ENCODE data around the gene RPL23. TPM values are rescaled to one million over a fixed set of nuclear protein-coding genes. Genes with fewer than 3 reads are reported as not detected.

RPL23 gene
- total RNA-seq, 1 experiment from 2014 or later = 1,333 TPM

DNA sequence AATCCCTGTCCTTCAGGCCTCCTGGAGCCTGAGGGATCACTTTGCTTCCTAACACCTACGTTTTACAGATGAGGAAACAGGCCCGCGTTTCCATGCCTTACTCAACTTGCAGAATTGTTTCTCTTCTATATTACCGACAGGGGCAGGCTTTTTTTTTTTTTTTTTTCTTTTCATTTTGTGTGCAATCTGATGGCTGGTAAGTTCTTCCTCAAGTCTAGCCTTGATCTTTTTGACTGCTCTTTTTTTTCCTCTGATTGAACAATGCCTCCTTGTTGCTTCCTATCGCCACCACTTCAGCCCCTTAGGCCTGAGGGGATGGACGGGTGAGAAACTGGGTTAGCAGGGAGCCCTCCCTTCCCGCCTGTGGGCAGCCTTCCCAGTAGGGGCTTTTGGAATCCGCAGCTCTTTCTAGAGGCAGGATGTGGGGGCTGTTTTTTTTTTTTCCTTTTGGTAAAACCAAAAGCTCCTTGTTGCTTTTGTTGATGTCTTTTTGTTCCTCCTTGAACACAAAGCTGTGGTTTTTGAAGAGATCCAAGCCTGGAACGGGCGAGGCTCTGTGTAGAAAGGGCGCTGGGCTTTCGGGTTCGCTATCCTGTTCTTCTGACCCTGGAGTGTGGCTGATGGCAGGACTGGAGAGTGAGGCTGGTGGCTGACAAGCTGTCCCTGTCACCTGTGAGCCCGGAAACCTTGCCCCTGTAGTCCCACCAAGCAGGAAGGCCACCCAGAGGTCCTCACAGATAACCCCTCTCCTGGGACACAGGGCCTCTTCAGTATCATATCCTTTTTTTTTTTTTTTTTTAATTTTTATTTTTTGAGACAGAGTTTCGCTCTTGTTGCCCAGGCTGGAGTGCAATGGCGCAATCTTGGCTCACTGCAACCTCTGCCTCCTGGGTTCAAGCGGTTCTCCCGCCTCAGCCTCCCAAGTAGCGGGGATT, 30.3 kb upstream of the RPL23 start:
- DNase-seq (ENCODE audit: low read depth) = peak; percentile 85

DNA sequence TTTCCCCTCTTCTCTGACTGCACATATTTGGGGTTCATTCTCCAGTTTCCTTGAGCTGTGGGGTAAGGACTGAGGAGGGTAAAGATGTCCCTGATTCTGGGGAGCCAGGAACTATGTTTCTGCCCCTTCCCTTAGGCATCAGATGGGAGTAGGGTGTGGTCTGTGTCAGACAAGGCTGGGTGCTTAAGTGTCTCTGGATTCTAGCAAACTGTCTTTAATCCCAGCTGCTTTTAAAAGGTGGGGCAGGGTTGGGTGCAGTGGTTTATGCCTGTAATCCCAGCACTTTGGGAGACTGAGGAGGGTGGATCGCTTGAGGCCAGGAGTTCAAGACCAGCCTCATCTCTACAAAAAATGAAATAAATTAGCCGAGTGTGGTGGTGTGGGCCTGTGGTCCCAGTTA, 29.3 kb upstream of the RPL23 start:
- DNase-seq (ENCODE audit: low read depth) = no peak

DNA sequence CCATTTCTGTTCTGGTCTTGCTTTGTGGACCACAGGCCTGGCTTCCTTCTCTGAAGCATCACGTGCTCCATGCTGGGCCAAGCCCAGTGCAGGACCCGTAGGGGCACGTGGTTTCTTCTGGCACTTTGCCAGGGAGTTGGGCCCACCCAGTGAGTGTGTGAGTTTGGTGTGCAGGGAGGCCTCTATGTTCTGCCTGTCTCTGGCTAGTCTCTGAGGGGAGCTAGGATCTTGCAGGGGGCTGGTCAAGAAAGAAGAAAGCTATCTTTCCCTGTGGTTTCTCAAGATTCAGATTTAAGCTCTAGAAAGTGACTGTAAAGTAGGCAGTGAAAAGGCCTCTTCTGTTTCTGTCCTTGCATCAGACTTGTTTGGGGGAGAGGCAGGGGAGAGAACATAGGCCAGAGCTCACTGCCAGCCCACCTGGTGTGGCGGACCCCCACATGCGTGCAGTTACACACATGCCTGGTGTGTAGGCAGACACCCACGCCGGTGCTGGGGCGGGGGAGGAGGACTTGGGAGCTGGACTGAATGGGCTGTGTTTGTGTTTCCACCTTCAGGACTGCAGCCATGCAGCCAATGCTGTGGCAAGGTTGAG, 28.2 kb upstream of the RPL23 start:
- peak; percentile 34 for DNase-seq (ENCODE audit: low read depth)

DNA sequence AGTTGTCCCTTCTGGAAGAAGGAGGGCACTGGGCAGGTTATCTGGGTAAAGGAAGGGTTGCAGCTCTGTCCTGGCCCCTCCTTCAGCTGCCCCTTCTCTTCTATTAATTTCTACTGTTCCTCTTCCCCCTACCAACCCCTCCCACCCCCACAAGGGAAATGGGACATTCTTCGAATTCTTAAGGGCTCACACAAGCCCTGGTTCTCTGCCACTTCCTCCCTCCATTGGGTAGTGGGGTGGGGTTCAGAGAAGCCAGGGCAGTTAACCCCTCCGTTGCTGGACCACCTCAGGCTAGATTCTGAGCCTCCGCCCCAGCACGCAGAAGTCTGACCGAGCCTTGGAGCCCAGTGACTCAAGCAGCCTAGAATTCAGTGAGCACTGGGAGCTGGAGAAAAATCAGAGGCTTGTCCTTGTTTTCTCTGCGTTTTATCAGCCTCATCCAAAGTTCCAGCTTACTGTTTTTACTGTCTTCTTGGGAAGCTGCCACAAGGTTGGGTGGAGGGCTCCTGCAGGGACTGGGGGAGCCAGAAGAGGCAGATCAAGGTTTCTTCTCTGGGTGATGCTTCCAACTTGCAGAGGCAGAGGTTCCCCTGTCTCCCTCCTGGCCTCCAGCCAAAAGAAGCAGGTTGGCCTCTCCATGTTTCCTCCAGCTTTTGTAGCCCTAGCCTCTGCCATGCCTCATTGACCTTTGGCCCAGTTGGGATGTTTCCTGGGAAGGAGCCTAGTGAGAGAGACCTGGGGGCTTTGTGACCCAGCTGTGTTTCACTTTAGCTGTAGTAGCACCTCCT, 26.6 kb upstream of the RPL23 start:
- DNase-seq (ENCODE audit: low read depth) = peak; percentile 88

DNA sequence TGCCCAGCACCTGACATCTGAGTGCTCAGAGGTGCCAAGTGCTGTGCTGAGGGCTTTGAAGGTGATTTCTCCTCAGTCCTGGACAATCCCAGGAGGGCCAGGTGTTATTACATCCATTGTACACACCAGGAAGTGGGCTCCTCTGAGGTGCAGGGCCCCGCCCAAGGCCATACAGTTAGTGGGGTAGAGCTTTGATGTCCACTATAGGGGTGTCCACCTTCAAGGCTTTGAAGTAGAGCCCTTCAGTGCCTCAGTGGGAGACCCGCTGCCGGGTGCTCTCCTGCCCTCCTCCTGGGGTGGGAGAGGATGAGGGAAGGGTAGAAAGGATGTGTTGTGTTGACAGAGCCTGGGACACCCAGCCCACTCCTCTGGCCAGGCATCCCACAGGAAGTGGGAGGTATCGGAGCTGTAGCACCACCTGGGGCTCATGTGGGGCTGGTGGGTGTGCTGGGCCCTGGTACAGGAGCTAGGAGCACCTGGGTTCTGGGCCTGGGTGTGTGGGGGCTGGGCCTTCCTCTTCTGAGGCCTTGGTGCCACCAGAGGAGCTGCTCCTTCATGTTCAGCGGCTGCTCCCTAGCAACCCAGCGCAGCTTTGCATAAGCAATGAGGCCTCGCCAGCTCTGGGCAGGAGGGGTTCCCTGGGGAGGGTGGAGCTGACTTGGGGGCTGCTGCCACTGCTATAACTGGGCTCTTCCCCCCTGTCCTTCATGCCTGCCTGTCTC, 23.8 kb upstream of the RPL23 start:
- no peak for DNase-seq (ENCODE audit: low read depth)

DNA sequence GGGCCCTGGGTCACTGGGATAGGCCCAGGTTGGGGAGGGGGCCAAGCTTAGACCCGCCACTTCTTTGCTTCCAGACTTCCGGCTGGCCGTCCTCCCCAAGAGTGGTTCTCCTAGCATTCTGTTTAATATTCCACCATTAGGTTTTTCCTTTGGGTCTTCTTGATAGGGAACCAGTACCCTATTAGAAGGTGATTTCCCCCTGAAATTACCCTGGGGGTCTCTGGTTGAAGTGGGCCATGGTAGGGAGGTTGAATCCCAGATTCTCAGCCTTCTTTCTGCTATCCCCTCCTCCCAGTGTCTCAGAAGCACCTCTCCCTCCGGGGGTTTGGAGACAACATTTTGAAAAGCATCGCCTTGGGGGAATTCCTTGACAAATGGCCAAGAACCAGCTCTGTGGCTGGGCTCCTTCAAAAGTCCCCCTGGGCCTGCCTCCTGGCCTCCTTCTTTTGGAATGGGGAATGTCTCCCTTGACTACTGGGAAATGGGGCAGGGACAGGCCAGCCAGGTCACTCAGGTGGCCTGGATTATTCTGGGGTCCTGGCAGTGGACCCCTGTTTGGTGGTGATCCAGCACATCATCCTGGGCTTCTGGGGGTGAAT, 22.1 kb upstream of the RPL23 start:
- DNase-seq (ENCODE audit: low read depth) = peak; percentile 61

DNA sequence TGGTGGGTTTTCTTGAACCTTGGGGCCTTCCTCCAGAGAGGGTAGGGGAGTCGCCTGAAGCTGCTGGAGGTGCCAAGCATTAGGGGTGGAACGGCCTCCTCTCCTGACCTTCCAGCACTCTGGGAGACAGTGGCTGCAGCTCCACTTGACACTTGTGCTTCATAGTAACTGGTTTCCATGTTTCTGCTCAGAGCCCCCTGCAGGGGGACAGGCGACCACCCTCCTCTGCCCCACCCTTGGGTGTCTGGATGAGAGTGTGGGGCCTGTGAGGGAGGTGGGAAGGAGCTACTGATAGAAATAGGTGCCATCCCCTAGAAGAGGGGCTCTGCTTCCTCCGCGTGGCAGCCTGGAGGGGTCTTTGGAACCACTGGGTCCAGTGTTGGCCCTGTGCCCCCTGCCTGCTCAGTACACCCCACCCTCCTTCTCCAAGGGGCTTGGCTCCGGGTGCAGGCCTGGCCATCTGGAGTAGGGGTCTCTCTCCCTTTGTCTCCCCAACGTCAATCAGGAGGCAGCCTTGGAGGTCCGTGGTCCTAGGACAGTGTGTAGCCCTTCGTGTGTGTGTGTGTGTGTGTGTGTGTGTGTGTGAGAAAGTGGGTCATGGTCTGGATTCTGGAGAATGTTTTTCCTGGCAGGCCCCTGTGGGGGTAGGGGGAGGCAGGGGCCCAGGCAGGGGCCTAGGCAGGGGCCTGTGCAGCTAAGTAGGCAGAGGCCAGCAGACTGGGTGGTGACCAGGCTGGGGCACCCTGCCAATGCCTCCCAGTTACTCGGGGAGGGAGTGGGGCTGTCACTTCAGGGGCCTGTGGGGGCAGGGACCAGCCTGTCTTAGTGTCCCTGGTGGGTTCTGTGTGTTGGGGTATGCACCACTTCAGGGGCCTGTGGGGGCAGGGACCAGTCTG, 21.2 kb upstream of the RPL23 start:
- no peak for DNase-seq (ENCODE audit: low read depth)

DNA sequence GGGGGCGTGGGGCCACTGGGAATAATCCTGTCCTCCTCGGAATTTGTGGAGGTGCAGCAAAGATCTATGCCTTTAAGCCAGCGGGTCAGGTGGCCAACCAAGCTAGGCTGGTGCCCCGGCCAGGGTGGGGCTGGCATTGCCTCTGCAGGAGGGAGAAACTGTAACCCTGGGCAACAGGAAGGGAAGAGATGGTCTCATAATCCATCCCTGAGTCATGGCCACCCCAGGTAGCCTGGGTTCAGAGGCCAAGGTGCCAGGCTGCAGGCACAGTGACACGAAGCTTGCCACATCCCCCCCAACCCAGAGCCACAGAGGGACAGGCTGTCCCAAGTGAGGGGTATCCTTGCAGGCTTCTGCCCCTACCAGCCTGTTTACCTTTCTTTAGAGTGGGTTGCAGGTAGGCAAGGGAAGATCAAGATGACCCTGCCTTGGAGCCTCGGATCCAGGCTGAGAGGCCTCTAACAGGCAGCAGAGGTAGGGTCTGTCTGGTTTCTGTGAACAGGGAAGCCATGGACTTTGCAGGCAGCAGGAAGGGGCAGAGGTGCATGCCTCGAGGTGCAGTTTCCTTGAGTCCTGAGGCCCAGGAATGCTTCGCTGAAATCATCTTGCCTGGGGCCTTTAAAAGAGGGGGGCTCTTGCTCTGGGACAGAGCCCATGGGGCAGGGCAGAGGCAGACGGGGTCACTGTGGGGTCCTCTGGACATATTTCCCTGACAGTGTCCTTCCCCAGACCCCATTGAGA, 20.3 kb upstream of the RPL23 start:
- DNase-seq (ENCODE audit: low read depth) = no peak

DNA sequence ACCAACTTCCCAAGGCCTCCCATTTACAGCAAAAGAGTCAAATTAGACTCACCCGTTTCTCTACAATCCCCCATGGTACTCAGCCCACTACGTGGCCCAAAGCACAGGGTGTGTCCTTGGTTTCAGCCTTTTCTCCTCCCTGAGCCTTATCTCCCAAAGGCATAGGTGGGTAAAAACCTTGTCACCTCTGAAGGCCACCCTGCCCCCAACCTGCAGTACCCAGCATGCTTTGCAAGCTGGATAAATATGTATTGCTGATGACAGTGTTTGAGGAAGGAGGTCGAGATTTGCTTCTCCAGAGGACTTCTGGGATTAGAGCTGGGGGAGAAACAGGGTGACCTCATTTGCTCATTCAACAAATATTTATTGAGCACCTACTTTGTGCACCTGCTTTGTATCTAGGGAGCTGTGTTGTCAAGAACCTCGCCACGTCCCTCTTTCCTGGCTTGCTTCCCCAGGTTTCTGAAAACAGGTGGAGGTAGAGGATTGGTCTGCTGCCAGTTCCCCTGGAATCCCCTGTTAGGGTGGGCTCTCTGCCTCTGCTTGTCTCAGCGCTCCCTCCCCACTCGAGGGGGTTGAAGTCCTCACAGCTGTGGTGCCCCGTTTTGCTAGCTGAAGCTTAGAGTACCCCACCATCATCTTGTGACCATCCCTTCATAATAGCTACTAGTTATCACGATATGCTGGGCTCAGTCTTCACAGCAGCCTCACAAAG, 19.3 kb upstream of the RPL23 start:
- DNase-seq (ENCODE audit: low read depth) = no peak

DNA sequence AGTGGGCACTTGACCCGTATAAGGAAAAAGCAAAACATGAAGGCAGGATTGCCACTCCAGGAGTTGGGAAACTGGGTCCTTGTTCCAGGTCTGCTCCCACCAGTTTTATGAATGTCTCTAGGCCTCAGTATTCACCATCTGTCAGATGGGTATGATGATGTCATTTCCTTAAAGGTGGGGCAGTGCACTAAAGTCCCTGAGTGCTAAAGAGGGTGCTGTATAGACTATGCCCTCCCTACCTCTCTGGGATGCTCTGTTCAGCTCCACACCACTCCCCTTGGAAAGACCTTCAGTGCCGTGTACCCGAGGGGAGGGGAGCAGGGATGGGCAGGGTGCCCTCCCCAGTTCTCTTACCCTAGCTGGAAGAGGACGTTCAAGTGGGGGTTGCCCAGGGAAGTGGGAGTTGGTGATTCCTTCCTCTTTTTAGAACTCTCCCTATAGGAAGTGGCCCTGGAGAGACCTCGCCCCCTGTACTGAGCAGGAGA, 18.5 kb upstream of the RPL23 start:
- no peak for DNase-seq (ENCODE audit: low read depth)

DNA sequence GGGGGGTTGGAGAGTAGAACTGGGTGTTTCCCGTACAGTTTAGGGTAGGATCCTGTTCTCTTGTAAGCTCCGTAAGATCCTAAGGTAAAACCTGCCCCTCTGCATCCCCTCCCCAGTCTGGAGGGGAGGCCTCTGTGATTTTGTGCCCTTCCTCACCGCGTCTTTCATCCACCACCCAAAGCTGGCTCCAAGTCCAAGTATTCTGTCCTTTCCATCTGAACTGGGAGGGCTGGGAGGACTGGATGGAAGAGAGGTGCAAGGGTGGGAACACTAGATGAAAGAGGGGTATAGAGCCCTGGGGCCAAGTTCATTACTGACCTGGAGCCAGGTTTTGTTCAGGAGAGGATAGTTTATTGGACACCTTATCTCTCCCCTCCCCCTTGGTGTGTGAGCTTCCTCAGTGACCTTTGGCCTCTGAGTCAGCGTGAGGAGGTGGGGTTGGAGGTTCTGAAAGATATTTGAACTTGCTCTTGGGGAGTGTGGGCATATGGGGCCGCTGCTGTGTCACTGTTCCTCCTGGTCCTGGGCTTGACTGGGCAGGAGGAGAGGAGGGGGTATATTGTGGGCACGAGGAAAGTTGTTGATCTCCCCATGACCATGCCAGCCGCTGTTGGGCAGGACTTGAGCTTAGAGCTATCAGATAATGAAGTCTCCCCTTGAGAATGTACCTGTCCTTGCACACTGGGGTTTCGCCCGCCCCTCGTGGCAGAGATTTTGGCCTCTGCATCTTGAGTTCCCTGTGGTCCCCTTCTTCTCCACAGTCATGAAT, 17.9 kb upstream of the RPL23 start:
- DNase-seq (ENCODE audit: low read depth) = peak; percentile 79

DNA sequence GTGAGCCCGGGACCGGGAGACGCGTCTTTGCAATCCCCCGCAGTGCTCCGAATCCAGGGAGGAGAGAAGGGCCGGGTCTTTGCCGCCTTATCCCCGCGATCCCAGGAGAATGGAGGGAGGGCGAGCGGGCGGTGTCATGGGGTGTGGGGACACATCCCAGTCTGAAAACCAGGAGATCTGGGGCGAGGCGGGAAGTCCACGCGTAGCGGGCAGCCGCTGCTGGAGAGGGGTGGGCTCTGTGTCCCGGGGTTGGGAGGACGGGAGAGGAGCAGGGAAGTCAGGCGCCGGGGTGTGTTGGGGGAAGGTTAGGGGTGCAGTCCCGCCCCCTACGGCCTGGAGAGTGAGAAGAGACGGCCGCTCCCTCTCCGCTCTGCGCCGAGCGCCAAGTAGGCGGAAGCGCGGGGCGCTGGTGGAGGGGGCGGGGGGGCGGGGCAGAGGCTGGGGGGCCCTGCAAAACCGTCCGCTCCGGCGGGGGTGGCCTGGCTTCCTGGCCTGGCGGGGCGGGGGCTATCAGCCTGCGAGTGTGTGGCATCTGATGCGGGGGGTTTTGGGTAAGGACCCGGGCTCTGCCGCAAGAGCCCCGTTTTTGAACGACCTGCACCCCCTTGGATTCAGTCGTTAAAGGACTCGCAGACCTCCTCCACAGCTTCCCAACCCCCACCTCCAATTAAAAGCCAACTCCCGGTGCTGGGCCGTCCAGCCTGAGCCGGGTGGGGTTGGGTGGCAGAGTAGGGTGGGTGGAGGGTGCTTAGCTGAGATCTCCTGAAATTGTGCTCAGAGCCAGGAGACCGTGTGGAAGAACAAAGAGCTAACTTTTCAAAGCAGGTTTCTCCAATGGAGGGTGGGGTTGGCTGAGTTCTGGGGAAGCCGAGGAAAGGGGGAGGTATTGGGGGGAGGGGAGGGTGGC, 17.0 kb upstream of the RPL23 start:
- DNase-seq (ENCODE audit: low read depth) = peak; percentile 65

DNA sequence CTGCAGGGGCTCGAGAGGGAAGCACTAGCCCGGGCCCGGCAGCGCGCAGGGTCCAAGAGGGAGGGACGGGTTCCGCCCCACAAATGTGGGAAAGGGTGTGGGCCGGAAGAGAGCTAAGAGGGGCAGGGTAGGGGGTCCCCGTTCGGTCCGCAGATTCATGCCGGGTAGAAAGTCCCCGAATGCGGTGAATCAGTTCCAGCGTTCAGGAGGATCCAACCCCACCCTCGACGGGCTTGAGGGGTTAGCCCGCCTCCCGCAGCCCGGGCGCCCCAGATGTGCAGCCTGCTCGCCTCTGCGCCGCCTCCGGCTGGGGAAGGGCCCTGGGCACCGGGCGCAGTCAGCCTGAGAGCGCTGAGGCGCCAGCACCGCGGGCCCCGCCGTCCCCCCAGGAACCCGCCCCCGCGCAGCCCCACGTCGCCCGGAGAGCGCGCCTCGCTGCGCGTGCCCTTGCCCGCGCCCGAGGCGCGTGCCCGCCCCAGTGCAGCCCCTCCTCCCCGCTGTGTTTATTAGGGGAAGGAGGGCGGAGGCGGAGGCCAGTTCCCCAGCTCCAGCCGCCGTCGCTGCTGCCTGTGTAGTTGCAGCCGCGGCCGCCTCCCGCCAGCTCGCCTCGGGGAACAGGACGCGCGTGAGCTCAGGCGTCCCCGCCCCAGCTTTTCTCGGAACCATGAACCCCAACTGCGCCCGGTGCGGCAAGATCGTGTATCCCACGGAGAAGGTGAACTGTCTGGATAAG, 16.2 kb upstream of the RPL23 start, which contains the start of gene LASP1:
Gene LASP1 (plus strand): TSS at position 533 of the 733 bp plus-strand sequence. CDS start 132 bp downstream, at position 665.
- peak; percentile 88 for DNase-seq (ENCODE audit: low read depth)

DNA sequence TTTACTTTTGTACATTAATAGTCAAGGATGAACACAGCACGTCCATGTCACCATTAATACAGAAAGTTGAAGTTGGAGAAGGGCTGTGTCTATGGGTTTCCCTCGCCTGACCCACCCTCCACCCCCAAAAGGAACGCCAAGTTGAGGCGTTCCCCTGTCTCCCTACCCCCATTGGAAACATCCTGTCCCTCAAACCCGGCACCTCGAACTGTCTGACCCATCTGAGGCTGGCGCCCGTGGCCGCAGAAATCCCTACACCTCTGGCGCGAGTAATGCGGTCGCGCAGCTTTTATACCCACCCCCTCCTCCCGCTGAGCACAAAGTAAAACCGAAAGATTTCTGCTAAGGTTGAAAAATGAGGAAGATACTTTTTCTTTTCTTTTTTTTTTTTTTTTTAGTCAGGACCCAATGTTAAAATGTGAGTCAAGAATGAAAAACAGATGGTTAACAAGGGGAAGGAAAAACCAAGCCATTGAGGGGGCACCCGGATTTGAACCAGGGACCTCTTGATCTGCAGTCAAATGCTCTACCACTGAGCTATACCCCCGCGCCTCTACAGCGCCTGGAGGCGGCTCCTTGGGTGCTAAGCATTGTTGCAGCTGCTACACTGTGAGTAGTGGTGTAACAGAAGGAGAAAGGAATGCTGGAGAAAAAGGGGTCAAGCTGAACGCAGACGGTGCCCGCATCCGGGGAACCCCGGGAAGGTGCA, 15.4 kb upstream of the RPL23 start:
- peak; percentile 83 for DNase-seq (ENCODE audit: low read depth)
